Activated CD4-positive, alpha-beta T cell treated with anti-CD3 and anti-CD28 coated beads, Interleukin-2, Interleukin-4, amounts not matched to agents 100 ng/mL and 50 ng/mL, durations not matched to agents 16 hours and 8 hours (primary cell): ENCODE data around the gene PMPCA.

Source experiments
- DNase-seq: peaks from one replicate; pipeline ENCODE4 v3.0.0-alpha.2; 2020; ENCODE audit warnings: low spot score

Gene PMPCA

GRCh38 chr9:136436055-136436634, 25.7 kb downstream of the PMPCA start:
- DNase-seq, result no peak

DNA sequence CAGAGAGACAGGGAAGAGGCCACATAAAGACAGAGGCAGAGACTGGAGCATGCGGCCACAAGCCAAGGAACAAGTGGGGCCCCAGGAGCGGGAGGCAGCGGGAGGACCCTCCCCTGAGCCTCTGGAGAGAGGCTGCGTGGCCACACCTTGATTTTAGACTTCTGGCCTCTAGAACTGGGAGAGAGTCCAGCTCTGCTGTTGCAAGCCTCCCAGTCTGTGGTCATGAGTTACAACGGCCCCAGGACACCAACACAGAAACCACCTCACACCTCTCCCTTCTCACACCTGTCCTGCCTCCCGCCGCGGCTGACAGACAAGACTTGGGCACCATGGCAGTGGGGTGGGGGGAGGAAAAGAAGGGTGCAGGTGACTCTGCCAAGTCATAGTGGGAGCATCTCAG, 27.0 kb downstream of the PMPCA start:
- DNase-seq, result no peak

- DNase-seq, result no peak
Measured at GRCh38 chr9:136437839-136438547, 27.5 kb downstream of the PMPCA start.

DNA sequence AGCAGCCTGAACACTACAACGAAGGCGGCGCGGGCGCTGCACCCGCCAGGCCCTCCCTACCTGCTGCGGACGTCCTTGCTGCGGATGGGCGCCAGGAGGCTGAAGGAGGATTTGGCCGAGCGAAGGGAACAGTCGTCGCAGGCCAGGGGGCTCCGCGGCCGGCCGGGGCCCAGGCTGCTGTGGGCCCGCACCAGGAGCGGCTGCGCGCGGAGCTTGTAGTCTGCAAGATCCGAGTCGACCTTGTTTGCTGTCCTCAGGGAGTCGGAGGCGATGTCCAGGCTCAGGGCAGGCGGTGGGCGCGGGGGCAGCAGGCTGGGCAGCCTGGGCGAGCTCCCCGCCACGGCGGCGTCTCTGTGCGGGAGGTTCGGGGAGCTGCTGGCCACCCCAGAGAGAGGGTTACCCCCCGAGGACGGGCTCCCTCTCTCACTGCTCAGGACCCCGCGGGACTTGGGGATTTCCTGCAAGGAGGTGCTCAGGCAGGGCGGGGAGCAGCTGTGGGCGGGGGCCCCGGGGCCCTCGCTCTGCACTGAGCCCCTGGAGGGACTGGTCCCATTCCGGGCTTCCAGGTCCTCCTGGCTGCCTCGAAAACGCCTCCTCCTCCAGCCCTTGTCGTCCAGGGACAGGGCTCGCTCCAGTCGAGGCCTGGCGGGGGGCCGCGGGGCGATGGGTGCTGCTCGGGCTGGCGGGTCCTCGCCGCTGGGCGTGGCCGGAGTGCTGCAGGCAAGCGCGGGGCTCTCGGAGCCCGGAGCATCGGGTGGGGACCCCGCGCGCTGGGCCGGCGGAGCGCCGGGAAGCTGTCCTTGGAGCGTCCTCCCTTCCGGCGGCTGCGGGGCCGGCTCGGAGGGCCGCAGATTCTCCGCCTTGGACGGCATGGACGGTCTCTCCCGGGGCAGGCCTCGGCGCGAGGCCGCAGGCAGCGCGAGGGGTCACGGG, 28.4 kb downstream of the PMPCA start:
- peak; percentile 58 for DNase-seq

DNA sequence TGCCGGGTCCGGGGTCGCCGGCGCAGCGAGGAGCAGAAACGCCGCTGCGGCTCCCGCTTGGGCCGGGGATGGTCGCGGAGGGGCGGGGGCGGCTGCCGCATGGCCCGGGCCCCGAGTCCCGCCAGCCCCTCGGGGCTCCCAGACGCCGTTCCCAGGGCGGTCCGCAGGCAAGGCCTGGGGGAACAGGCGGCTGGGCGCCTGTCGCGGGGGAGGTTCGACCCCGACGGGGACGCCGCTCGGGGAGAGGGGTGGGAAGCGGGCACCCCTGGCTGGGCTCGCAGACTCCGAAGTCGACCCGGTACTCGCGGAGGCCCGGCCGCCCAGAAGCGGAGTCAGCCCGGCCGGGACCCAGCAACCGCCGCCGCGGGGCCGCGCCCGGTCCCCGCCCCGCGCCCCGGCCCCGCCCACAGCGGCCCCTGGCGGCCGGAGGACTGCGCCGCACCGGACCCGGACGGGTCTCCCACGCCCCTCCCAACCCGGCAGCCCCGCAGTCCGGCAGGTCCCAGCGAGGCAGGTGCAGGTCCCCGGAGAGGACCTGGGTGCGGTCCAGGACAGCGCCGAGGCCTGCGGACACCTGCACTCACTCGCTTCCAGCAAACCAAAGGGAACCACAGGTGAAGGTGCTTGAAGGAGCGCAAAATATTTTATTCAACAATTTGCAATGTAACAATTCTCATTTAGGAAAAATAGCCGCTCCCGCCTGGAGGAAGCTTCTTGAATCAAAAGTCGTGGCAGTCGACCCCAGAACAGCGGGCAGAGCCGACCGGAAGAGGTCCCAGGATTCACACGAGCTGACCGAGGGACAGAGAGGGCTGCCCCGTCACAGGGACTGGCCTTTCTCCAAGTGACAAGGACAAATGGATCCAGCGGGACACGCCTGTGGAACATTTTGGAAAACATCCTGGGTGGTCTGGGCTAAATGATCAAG, 29.3 kb downstream of the PMPCA start, which contains the start of gene INPP5E:
Gene INPP5E, minus strand, starts transcription at position 365 of the 928 bp plus-strand sequence. CDS start 426 bp downstream, outside the sequence.
- peak; percentile 78 for DNase-seq

DNA sequence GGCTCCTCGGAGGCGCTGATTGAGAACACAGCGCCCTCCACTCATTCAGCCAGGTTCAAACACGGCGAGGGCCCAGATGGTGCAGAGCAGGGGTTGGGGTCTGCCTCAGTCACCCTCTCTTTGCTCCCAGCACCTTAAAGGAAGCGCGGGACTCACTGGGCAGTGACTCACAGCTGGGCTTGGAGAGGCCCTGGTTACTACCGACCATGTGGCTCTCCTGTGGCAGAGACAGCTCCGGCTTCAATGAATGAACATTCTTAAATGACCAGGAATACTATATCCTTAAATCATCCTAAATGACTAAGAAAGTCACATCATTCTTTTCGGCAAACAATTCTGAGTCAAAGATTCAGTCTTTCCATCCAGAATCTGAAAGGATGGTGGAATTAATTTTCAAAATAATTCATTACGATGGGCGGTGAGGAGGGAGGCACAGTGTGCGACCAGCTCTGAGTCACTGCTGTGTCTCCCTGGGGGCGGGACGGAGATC, 30.8 kb downstream of the PMPCA start:
- DNase-seq, result no peak

DNA sequence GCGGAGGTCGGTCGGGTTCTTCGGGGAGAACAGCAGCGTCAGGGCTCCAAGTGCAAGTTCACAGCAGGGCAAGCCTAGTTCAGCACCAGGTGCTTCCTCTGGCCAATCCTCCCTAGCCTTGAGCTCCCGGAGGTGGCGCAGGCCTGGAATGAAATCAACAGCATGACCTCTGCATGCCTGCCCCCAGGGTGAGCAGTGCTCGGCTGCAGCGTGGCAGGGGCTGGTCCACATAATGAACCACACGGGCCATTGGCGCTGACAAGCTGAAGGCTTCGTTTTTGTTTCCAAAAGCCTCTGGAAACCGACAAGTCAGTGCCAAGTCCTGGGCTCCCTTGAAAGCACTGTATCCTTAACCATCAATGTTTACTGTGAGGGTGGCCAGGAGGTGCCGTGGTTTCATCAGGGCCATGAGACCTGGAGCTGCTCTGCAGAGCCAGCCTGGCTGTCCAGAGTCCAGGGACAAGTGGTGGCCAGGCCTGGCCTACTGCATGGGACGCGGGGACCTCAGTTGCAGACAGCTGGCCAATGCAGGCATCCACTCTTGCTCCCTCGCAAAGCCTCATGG, 31.3 kb downstream of the PMPCA start:
- no peak for DNase-seq

DNA sequence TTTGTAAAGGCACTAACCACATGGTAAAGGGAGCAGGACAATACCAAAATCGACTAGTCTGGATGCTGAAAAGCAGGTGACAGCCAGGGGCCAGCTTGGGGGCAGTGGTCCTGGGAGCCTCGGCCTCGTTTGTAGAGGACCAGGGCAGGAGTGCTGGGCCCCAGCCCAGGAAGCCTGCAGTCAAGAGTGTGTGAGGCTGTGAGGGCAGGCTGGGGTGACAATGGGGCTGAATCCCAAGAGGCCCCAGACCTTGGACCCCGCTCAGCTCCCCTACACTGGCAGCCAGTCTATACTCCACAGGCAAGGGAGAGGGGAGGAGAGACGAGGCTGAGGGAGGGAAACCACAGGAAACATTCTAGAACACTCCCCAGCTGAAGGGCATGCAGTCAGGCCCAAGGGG, 31.8 kb downstream of the PMPCA start:
- no peak for DNase-seq

- no peak for DNase-seq
Measured at GRCh38 chr9:136443087-136443486, 32.6 kb downstream of the PMPCA start.

DNA sequence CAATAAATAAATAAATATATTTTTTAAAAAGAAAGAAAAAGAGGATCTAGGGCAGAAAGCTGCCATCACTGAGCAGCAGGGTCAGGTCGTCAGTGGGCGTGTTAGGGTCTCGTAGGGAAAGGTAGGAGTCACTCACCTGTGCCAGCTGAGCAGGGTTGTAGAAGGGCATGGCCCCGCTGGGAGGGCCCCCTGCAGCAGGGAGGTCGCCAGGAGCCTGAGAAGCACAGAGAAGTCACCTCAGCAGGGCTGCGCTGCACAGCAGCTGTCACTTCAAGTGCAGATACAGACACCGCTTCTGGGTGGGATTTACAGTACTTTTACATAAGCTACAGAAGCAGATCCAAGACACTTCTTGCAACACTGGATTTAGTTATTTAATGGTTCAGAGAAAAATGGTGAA, 33.2 kb downstream of the PMPCA start:
- no peak for DNase-seq

GRCh38 chr9:136444102-136444501, 33.6 kb downstream of the PMPCA start:
- DNase-seq, result no peak

DNA sequence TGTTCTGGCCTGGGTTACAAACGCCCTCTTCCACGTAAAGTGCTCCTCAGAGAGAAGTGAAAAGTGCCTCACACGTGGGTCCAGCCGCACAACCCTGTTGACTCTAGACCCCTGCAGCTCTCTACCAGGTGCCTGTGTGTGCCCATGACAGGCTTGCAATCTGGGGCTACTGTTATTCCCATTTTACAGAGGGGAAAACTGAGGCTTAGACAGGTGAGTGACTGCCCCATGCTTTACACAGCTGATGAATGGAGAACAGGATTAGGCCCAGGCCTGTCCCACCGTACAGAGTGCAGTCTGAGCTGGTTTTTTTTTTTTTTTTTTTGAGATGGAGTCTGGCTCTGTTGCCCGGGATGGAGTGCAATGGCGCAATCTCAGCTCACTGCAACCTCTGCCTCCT, 35.3 kb downstream of the PMPCA start:
- no peak for DNase-seq

DNA sequence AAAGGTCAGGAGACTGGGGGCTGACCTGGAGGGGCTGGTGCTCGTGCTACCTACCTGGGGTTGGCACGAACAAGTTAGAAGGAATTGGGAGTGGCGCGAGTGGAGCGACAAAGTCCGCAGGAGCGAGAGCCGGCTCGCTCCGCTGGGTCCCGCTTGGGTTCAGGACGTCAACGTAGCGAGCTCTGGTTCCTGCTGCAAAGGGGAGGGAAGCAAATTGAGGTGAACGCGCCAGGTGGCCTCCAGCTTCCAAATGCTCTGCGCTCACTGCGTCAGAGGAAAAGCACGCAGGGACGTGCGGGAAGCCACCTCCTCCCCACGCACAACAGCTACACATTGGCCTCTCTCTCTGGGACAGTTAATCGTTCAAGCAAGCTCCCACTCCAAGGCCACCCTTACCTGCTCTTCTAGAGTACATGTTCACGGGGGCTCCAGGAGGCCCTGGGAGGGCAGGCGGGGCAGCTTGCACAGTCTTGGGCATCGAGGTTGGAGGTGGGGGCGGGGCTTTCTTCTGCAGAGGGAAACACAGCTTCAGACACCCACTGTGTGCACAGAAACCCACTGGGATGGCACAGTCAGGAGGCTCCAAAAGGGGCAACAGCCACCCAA, 36.8 kb downstream of the PMPCA start:
- DNase-seq, result no peak

DNA sequence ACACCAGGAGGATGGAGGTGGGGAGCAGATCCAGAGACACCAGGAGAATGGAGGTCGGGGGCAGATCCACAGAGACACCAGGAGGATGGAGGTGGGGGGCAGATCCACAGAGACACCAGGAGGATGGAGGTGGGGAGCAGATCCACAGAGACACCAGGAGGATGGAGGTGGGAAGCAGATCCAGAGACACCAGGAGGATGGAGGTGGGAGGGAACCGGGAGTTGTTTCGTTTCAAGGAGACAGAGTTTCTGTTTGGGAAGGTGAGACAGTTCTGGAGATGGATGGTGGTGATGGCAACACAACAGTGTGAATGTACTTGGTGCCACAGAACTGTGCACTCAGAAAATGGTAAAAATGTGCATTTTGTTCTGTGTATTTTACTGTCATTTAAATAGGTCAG, 38.2 kb downstream of the PMPCA start:
- no peak for DNase-seq

GRCh38 chr9:136451221-136451877, 40.9 kb downstream of the PMPCA start:
- no peak for DNase-seq

- no peak for DNase-seq
Measured at GRCh38 chr9:136453326-136453725, 42.9 kb downstream of the PMPCA start.

DNA sequence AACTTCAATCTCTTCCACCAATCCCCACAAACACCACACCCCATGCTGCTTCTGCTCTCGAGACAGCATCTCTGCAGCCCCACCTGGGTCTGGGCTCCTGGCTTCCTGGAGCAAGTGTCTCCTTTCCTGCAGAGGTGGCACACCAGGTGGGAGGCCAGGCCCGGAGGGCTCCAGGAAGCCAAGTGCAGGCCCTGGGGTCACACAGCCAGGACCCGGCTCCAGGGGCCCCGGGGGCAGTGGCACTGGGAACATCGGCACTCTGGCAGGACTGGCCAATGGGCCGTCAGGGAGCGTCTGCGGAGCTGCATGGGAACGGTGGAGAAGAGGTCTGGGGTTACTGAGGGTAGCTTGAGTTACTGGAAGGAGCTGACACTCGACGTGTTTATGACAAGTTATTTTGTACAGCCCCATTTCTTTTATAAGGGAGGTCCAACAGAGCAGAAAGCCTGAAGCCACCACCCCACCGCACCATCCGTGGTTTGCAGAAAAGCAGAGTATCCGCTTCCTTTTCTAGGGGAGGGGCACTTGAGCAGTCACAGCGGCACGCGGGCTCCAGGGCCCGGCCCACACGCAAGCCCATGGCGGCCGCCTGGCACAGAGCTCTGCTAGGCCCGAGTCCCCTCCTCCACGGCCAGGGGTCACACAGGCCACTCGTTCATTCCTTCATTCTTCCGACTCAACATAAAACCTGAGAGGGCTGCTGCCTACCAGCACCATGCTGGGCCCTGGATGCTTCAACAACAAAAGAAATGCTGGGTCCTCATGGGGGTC, 43.8 kb downstream of the PMPCA start:
- DNase-seq, result no peak

GRCh38 chr9:136455043-136456002, 44.9 kb downstream of the PMPCA start:
- no peak for DNase-seq
